CD4-positive, alpha-beta T cell treated with Interleukin-2 at 100 ng/mL for 4 hours (primary cell): Measurements from ENCODE around the gene MTA2.
A peak's percentile ranks its signal among the peaks of the same experiment; 100 is the strongest.

ENCODE experiments used
- DNase-seq: peaks from one replicate; pipeline ENCODE4 v3.0.0-alpha.2; 2020; ENCODE audit warnings: low spot score

Gene MTA2

GRCh38 chr11:62612366-62613290 lies 11.0 kb upstream of the MTA2 start, which contains the start of the genes EML3 and ROM1:
Gene EML3, minus strand, starts transcription at chr11:62612775. Its CDS starts 318 bp downstream, at chr11:62612457.
Gene ROM1, plus strand, starts transcription at chr11:62613257. Its CDS starts 25 bp downstream, at chr11:62613282.
- DNase-seq = peak; percentile 92

- DNase-seq = no peak
Measured at GRCh38 chr11:62611705-62612365, 10.2 kb upstream of the MTA2 start.

GRCh38 chr11:62610814-62611704 lies 9.4 kb upstream of the MTA2 start:
- DNase-seq = no peak

- no peak for DNase-seq
Measured at GRCh38 chr11:62610403-62610802, 8.7 kb upstream of the MTA2 start.

- no peak for DNase-seq
Measured at GRCh38 chr11:62608776-62609175, 7.1 kb upstream of the MTA2 start.

- DNase-seq = no peak
Measured at GRCh38 chr11:62607714-62608113, 6.0 kb upstream of the MTA2 start.

- no peak for DNase-seq
Measured at GRCh38 chr11:62605902-62606301, 4.2 kb upstream of the MTA2 start.

GRCh38 chr11:62605467-62605866 lies 3.8 kb upstream of the MTA2 start:
- DNase-seq = no peak

- no peak for DNase-seq
Measured at GRCh38 chr11:62604460-62605120, 2.9 kb upstream of the MTA2 start.

GRCh38 chr11:62603776-62604299 lies 2.2 kb upstream of the MTA2 start:
- no peak for DNase-seq

- DNase-seq = no peak
Measured at GRCh38 chr11:62603072-62603408, 1.4 kb upstream of the MTA2 start.

GRCh38 chr11:62602141-62603071 lies 741 bp upstream of the MTA2 start:
- no peak for DNase-seq

GRCh38 chr11:62601122-62601371 lies 618 bp downstream of the MTA2 start:
- DNase-seq = peak; percentile 37

- DNase-seq = no peak
Measured at GRCh38 chr11:62600367-62601121, 1.1 kb downstream of the MTA2 start.

- DNase-seq = no peak
Measured at GRCh38 chr11:62599901-62600300, 1.8 kb downstream of the MTA2 start.

GRCh38 chr11:62599069-62599696 lies 2.5 kb downstream of the MTA2 start:
- DNase-seq = peak; percentile 98

- DNase-seq = no peak
Measured at GRCh38 chr11:62595124-62595523, 6.5 kb downstream of the MTA2 start.

GRCh38 chr11:62593434-62594044 lies 8.1 kb downstream of the MTA2 start:
- peak; percentile 81 for DNase-seq

GRCh38 chr11:62592989-62593421 lies 8.7 kb downstream of the MTA2 start:
- no peak for DNase-seq
